HG03045 (cell line): ENCODE measurements around the gene TRIP13.
"Not testable (repeated sequence)": the region's sequence is repeated elsewhere in the genome, so short reads cannot be mapped to it uniquely, and the experiment has no call there.

Experiments
- ATAC-seq: cut with Tn5 transposase; IDR thresholded peaks from one replicate; pipeline ENCODE4 v1.9.1; 2021; ENCODE audit warnings: mild to moderate bottlenecking, moderate library complexity; ENCODE audit not compliant: unreplicated experiment

The TRIP13 gene

GRCh38 chr5:892394-893136 is at the start of gene TRIP13, which contains the start of gene BRD9:
Gene TRIP13 (plus strand): TSS chr5:892884. CDS start chr5:892999, 115 bp downstream.
Gene BRD9 (minus strand): TSS chr5:892801. CDS start chr5:892657, 144 bp downstream.
- peak; percentile 97 for ATAC-seq

GRCh38 chr5:843371-843770 is 49.3 kb upstream of the TRIP13 start:
- ATAC-seq: not testable (repeated sequence)

- ATAC-seq: not testable (repeated sequence)
These were observed 48.8 kb upstream of the TRIP13 start for GRCh38 chr5:843926-844325.

- ATAC-seq: not testable (repeated sequence)
These were observed 48.3 kb upstream of the TRIP13 start for GRCh38 chr5:844426-844825.

- not testable (repeated sequence) for ATAC-seq
These were observed 47.5 kb upstream of the TRIP13 start for GRCh38 chr5:845031-845675.

- not testable (repeated sequence) for ATAC-seq
These were observed 46.7 kb upstream of the TRIP13 start for GRCh38 chr5:845676-846601.

- ATAC-seq: not testable (repeated sequence)
These were observed 46.0 kb upstream of the TRIP13 start for GRCh38 chr5:846602-847091.

GRCh38 chr5:847212-847611 is 45.5 kb upstream of the TRIP13 start:
- not testable (repeated sequence) for ATAC-seq

GRCh38 chr5:847736-848135 is 44.9 kb upstream of the TRIP13 start:
- not testable (repeated sequence) for ATAC-seq

- ATAC-seq: no peak
These were observed 44.0 kb upstream of the TRIP13 start for GRCh38 chr5:848671-849111.

GRCh38 chr5:849651-850301 is 42.9 kb upstream of the TRIP13 start:
- no peak for ATAC-seq

- ATAC-seq: no peak
These were observed 42.1 kb upstream of the TRIP13 start, which contains the start of gene ZDHHC11 for GRCh38 chr5:850511-851006. Gene ZDHHC11 (minus strand): TSS chr5:850986. CDS start chr5:850602, 384 bp downstream.

GRCh38 chr5:851076-851475 is 41.6 kb upstream of the TRIP13 start:
- no peak for ATAC-seq

- ATAC-seq: no peak
These were observed 41.1 kb upstream of the TRIP13 start for GRCh38 chr5:851553-851952.

- ATAC-seq: no peak
These were observed 40.7 kb upstream of the TRIP13 start for GRCh38 chr5:852018-852417.

GRCh38 chr5:852431-853401 is 40.0 kb upstream of the TRIP13 start:
- ATAC-seq: no peak

GRCh38 chr5:853416-854090 is 39.1 kb upstream of the TRIP13 start:
- not testable (repeated sequence) for ATAC-seq

GRCh38 chr5:854217-854616 is 38.5 kb upstream of the TRIP13 start:
- no peak for ATAC-seq
